GF-D8 (cell line): Measurements from ENCODE around the gene RAC3.

Source experiments
- DNase-seq: peaks from one replicate; lab custom pipeline; 2025; lab: John Stamatoyannopoulos, UW

RAC3 gene

DNA sequence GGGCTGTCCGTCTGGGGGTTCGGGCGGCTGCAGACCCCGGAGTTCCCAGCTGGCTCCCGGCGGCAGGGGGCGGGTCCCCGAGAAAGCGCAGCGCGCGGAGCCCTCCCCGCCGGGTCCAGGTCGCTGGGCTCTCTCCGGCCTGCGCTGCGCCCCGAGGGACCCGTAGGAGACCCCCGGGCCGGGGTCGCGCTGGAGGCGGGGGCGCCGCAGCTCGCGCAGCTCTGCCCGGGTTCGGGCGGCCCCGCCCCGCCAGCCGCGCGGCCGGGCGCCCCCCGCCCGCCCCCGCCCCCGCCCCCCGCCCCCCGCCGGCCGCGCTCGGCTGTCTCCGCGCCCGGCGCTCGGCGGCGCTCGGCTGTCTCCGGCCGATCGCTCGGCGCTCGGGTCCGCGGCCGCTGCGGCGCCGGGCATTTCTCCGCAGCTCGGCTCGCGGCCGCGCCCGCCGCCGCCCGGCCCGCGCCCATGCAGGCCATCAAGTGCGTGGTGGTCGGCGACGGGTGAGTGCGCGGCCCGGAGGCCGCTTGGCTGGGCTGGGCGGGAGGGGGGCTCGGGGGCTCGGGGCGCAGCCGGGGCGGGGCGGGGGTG is at the start of gene RAC3:
Gene RAC3 (plus strand): TSS at position 376 of the 582 bp plus-strand sequence. CDS start 84 bp downstream, at position 460.
- DNase-seq: no peak

DNA sequence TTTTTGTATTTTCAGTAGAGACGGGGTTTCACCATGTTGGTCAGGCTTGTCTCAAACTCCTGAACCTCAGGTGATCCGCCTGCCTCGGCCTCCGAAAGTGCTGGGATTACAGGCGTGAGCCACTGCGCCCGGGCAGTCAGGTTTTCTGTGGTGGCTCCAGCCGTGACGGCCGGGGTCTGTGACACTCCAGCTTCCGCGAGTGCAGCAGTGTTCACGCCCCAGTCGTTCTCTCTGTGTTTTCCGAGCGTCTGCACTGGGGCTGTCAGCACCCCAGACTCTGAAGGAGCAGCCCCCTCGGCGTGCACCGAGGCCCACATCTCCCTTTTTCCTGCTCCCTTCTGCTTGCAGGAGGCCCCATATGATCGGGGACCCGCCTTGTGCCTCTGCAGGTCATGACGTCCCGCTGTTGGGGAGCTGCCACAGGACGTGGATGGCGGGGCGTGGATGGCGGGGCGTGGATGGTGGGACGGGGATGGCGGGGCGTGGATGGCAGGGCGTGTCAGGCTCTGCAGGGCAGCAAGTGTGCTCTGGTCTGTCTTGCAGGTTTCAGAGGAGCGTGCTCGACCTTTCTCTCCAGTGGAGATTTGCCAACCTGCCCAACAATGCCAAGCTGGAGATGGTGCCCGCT is 48.4 kb upstream of the RAC3 start:
- no peak for DNase-seq

DNA sequence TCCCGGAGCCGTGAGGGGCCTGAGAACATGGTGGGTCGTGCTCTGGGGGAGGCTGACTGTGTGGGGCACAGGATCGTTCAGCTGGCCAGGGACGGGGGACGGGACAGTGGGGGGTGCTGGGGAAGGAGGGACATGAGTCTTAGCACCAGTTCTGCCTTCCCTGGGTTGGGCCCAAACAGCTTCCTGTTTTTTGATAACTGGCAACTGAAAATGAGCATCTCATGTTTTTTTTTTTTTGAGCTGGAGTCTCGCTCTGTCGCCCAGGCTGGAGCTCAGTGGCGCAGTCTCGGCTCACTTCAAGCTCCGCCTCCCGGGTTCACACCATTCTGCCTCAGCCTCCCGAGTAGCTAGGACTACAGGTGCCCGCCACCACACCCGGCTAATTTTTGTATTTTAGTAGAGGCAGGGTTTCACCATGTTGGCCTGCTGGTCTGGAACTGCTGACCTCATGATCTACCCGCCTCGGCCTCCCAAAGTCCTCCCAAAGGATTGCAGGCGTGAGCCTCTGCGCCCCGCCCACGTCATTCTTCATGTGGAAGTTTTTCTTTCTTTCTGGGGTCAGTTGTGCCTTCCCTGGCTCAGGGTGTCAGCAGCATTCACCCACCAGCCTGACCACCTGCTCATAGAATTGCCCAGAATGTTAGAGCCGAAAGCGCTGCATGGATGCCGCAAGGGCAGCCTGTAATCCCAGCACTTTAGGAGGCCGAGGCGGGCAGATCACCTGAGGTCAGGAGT is 47.7 kb upstream of the RAC3 start:
- no peak for DNase-seq

DNA sequence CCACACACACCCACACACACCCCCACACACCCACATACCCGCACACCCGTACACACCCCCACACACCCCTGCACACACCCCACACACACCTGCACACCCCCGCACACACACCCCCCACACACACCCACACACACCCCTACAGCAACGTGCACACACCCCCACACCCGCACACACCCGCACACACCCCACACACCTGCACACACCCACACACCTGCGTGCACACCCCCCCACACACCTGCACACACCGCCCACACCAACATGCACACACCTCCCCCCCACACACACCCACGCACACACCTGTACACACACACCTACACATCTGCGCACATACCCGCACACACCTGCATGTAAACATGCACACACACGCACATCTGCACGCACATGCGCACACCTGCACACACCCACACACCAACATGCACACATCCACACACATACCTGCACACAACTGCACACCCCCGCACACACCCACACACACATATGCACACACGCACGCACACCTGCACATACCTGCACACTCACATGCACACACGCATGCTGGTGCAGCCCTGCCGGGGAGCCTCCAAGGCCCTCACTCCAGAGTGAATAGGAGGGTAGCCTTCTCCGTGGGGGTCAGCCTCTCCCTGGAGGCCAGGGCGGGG is 46.6 kb upstream of the RAC3 start:
- DNase-seq: no peak

DNA sequence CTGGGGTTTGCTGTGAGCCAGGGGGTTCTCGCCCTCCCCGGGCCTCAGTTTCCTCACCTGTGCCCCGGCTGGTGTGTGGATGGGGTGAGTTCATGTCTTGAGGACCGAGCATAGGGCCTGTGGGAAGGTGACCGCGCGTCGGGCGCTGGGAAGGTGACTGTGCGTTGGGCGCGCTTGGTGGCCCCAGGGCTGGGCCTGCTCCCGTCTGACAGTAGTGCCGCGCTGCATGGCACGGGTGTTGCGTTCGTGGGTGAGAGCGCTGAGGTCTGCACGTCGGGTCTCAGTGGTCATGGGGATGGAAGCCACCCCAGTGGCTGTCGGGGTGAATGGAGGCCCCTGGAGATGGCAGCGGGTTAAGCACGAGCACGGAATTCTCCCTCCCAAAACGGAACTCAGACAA is 44.9 kb upstream of the RAC3 start:
- no peak for DNase-seq

DNA sequence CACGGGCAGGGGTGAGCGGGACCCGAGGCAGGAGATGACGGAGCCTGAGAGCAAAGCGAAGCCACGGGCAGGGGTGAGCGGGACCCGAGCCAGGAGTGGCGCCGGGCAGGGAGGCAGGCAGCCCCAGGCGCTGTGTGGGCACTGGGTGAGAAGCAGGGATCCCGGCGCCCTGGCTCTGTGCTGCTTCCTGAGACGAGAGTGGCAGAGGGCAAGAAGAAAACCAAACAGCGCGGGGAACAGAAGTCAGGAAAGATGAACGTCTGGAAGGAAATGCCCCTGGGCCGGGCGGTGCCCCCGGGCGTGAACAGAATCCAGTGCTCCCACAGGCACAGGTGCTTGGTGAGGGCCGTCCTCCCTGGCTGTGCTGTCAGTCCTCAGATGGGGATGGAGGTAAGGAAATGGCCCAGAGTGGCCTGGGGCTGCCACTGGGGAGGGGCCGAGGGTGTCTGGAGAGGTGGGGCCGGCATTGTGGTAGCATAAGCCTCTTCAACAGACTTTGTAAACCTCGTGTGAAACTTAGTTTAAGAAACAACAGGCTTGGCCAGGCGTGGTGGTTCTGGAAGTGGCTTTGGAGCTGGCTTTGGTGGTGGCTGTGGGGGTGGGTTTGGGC is 44.2 kb upstream of the RAC3 start:
- DNase-seq: no peak

DNA sequence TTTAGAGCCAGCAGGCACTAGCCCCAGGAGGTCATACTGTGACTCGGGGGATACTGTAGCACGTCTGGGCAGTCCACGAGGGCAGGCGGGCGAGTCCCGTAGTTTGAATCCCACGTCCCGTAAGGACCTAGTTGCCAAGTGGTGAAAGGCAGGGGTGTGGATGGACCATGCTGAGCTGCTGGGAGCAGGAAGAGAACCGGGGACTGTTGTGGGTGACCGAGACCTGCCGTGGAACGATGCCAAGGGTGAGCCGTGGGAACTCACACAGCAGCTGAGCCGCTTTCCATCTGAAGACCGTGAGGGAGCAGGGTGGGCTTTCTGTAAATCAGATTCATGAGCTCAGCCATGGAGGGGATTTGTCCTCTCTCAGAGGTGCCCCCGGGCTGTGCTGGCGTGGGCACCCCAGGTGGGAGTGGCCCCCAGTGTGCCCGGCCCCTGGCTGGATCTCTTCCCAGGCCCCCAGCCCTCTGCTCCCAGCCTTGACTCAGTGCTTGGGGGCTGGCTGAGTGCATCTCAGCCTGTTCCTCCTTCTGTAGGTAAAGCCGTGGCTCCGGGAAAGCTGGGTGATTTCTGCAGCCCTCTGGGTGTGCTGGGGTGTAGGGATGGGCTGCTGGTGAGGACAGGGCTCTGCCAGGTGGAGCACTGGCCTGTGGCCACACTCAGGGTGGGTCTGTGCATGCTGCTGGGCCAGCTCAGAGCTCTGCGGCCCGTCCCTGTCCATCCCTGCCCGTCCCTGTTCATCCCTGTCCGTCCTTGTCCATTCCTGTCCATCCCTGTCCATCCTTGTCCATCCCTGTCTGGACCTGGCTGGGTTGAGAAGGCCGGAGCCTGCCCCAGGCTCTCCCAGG is 40.4 kb upstream of the RAC3 start:
- DNase-seq: no peak

DNA sequence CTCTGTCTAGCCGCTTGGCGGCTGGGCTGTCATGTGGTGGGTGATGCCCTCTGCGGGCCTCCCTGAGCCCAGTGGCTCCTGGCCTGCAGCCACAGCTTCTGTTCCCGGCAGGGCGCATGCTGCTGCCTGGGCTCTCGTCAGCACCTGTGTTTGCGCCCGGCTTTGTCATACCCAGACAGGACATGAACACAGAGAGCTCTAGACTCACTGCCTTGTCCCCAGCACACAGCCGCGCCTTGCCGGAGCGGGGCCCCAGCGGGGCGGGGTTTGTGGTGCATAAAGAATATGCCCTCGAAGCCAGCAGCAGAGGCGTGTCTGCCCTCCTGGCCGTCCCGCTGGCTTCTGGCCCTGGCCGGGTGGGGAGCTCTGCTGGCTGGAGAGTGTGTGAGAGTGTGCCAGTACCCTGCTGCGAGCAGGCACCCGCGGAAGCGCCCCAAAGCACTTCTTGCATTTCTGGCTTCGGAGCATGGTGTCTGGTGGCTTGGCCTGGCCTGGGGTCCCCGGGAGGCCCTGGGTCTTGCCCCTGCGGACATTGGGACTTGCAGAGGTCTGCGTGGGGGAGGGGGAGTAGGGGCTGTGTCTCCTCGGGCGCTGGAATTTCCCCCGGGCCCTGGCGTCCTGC is 39.7 kb upstream of the RAC3 start:
- no peak for DNase-seq

DNA sequence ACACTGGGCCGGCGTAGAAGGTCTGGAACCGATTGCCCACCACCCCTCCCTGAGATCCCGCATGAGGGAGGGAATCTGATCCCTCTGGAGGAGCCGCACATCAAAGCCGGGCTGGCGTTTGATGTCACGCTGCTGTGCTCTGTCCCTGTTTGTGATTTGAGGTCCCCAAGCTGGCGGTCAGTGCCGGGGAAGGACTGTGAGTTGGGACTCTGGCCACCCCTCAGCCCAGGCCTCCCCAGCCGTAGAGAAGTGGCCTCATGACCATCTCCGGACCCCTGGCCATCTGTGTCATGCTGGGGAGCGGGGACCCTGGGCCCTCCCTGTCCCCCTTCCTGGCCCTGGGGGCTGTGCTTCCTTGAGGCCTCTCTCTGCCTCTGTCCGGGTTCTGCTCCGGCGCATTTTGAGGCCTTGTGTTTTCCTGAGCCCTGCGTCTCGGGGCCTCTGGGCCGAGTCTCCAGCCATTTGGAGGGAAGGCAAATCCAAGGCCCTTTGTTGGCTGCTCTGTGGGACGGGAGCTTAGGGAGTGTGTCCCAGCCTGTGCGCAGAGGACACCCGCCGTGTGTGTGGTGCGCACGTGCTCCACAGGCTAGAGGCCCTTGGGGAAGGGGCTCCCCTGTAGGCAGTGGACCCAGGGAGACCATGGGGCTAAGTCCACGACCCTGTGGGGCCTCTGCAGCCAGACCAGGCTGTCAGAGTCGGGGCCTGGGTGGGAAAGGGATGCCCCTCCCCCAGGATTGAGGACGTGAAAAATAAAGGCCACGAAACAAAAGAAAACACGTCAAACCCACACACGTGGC is 39.0 kb upstream of the RAC3 start:
- no peak for DNase-seq

DNA sequence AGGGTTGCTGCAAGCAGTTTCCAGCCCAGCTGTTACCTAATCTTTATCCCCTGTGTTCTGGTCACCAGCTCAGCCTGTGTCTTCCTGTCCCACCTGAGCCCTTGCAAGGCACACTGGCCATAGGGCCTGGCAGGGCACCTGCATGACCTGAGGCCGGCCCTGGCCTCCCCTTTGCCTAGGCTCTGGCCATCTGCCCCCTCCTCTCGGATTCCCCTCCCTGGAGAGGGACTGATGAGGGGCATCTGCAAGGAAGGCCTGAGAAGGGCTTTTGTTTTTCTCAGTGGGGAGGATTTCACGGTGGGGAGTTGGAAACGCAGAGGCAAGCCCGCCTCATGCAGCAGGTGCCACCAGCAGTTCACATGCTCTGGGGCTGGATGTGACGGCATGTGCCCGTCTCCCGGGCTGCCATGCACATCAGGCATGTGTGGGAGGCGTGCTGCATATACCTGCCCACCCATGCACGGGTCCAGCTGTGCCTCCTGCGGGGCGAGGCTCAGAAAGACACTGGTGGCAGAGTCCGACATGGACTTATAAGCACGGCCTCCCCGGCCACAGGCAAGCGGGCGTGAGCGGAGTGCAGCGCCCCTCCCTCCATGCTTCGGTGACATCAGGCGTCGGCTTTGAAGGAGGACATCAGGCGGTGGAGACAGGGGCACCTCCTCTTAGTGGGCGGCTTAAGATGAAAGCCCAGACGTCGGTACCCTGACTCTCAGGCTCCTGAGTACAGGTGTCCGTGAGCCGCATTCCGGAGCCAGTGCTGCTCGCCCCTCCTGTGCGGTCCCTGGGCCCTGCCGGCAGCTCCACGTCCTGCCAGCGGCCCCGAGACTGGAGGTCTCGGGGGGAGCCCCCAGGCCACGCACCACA is 37.5 kb upstream of the RAC3 start:
- no peak for DNase-seq

DNA sequence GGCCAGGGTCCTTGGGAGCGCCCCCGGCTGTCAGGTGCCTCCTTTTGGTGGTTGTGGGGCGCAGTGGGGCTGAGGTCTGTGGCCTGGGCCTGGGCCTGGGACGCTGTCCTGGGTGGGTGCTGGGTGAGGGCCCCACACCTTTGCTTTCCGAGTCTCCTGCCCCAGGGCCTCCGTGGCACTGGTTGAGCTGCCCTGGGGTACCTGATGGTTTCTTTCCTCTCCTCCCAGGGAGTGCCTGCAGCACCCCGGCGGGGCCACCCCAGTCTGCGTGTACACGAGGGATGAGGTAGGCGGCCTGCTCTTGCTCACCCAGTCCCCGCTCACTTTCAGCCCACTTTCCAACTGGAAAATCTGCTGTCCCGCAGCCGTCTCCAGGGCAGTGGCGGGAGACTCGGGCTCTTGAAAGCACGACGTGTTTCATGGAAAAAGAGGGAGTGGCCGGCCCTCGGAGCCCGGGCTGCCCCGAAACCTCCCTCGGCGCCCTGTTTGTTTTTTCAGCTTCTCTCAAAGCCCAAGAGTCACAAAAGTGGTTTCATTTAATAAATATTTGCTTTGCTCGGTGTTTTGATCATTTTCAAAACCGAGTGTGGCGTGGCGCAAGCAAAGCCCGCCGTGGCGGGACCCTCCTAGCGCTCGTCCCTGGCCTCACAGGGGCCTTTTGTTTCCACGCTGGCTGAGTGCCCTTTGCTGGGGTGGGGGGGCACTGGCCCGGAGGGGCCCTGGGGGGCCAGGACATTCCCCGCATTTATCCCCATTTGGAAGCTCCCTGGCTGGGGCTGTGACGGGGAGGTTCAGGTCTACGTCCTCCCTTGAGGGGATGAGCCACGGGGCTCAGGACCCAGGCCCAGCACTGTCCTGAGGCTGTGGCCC is 36.6 kb upstream of the RAC3 start:
- no peak for DNase-seq

DNA sequence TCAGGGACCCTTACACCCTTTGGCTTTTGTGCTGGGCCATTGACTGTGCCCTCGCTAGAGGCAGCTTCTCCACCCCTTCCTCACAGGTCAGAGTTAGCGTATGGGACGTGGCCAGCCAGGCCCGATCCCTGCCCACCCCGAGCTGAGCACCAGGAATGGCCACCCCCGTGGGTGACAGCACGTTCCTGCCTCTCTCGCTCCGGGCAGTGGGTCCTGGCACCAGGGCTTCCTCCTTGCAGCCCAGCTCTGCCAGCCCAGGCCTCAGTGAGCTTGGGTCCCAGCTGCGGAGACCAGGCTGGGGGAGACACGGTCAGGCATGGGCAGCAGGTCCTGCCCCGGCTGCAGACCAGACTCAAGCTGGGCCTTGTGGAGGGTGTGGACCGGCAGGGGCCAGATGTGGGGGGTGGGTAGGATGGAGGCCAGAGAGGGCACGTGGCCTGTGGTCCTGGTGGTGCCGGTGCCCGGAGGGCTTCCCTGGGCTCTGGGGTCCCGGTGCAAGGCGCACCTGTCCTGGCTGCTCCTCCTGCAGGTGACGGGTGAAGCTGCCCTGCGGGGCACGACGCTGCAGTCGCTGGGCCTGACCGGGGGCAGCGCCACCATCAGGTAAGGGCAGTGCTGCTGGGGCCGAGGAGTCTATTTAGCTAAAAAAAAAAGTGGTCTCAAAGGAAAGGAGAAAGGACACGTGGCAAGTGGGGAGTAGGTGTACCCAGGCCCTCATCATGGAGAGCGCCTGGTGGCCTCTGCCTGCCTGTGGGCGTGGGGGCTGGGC is 35.8 kb upstream of the RAC3 start:
- no peak for DNase-seq

DNA sequence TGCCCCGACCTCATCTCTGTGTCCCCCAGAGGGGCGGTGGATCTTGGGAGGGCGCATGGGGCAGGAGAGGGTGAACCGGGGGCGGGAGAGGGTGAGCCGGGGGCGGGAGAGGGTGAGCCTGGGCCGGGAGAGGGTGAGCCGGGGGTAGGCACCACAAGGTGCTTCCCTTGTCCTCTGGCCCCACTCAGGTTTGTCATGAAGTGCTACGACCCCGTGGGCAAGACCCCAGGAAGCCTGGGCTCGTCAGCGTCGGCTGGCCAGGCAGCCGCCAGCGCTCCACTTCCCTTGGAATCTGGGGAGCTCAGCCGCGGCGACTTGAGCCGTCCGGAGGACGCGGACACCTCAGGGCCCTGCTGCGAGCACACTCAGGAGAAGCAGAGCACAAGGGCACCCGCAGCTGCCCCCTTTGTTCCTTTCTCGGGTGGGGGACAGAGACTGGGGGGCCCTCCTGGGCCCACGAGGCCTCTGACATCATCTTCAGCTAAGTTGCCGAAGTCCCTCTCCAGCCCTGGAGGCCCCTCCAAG is 35.2 kb upstream of the RAC3 start:
- no peak for DNase-seq

DNA sequence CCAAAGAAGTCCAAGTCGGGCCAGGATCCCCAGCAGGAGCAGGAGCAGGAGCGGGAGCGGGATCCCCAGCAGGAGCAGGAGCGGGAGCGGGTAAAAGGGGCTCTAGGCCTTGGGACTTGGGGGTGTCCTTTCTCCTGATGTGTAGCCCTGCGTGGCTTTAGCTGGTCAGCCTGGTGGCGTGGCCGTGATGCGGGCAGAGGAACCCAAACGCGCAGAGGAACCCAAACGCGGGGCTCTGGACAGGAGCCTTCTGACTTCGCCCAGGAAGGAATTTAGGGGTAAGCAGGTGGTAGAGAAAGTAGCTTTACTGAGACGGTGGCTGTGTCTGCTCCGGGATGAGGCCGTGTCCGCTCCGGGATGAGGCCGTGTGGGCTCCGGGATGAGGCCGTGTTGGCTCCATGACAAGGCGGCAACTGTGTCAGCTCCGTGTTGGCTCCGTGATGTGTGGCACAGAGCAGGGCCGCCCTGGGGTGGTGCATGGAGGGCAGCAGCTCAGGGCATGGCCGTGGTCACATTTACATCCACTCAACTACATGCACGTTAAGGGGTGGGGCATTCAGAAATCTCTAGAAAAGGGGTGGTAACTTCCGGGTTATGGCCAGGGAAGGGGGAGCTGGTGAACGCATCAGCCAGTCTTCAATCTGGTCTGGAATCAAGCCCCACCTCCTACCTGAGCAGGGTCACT is 34.6 kb upstream of the RAC3 start:
- DNase-seq: no peak

DNA sequence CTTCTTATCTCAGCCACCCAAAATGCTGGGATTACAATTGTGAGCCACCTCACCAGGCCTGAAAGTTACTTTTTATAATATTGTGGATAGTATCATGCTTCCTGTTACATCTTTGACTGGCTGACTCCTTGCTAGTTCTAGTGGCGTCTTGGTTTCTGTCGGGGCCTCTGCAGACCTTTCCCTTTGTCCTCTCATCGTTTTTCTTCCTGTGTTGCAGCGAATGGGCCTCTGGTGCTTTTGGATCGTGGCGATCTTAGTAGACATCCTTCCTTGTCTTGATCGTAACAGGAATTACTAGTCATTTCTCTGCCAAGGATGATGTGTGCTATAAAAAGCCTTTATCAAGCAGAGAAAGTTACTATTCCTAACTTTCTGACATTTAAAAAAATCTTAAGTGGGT is 33.3 kb upstream of the RAC3 start:
- no peak for DNase-seq

DNA sequence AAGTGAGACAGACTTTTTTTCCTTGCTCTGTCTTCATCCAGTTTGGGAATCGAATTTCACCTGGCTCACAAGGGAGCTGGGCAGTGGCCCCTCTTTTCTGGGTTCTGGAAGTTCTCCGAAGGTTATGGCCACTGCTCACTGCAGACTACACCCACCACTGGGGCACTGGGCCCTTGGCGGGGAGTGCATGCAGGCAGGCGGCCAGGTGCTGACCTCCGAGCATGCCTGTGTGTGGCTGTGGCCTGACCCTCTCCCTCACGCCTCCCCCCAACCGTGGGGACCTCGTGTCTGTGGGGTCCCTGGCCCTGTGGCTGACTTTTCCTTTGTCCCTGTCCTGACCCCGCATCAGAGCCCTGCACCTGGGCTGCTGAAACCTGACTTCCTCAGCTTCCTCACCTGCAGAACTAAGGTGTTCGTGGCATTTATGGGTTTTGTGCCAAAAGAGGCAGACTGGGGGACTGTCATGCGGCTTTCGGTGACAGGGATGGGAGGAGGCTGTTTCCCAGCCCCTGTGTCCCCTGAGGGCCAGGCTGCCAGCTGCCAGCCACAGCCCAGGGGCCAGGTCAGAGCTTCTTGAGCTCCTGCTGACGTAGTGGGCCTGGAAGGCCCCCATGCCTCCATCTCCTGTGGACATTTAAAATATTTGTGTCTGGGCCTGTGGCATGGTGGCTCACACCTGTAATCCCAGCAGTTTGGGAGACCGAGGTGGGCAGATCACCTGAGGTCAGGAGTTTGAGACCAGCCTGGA is 32.6 kb upstream of the RAC3 start:
- no peak for DNase-seq
